ENCODE data around the gene GNG4.
"Not testable (repeated sequence)": the region's sequence is repeated elsewhere in the genome, so short reads cannot be mapped to it uniquely, and the experiment has no call there.

The GNG4 gene

GRCh38 chr1:235588916-235589515 is 60.6 kb downstream of the GNG4 start:
- H3K27me3 Mint-ChIP-seq, result peaks cover 67% of the 10 kb centered on the region
- H3K36me3 Mint-ChIP-seq, result peaks cover 16% of the 10 kb centered on the region
- no peak overlapping the region for H3K4me3 Mint-ChIP-seq
- H3K27ac Mint-ChIP-seq, result no peak overlapping the region
- no peak for ATAC-seq
- H3K9me3 Mint-ChIP-seq, result peaks cover 34% of the 10 kb centered on the region
- H3K4me1 Mint-ChIP-seq, result no peaks in the 10 kb centered on the region

GRCh38 chr1:235588156-235588555 is 61.4 kb downstream of the GNG4 start:
- Mint-ChIP-seq H3K4me3 (no peak overlapping the region), H3K36me3 (peaks cover 16% of the 10 kb centered on the region), H3K27me3 (peaks cover 59% of the 10 kb centered on the region), H3K9me3 (peaks cover 34% of the 10 kb centered on the region), H3K4me1 (no peaks in the 10 kb centered on the region), H3K27ac (no peak overlapping the region)
- ATAC-seq, result no peak

- Mint-ChIP-seq H3K4me1 (no peaks in the 10 kb centered on the region), H3K36me3 (peaks cover 16% of the 10 kb centered on the region), H3K27ac (no peak overlapping the region), H3K27me3 (peaks cover 47% of the 10 kb centered on the region), H3K4me3 (no peak overlapping the region), H3K9me3 (peaks cover 34% of the 10 kb centered on the region)
- ATAC-seq, result peak; percentile 10
Observed at GRCh38 chr1:235586992-235587391, 62.6 kb downstream of the GNG4 start.

- peaks cover 16% of the 10 kb centered on the region for H3K36me3 Mint-ChIP-seq
- no peak overlapping the region for H3K27ac Mint-ChIP-seq
- H3K4me3 Mint-ChIP-seq, result no peak overlapping the region
- ATAC-seq, result no peak
- H3K9me3 Mint-ChIP-seq, result peaks cover 36% of the 10 kb centered on the region
- peaks cover 41% of the 10 kb centered on the region for H3K27me3 Mint-ChIP-seq
- no peaks in the 10 kb centered on the region for H3K4me1 Mint-ChIP-seq
Observed at GRCh38 chr1:235586413-235586812, 63.2 kb downstream of the GNG4 start.

GRCh38 chr1:235584973-235585372 is 64.6 kb downstream of the GNG4 start:
- H3K4me1 Mint-ChIP-seq, result no peaks in the 10 kb centered on the region
- H3K27me3 Mint-ChIP-seq, result peaks cover 29% of the 10 kb centered on the region
- peaks cover 34% of the 10 kb centered on the region for H3K9me3 Mint-ChIP-seq
- no peak for ATAC-seq
- H3K4me3 Mint-ChIP-seq, result no peak overlapping the region
- no peak overlapping the region for H3K27ac Mint-ChIP-seq
- H3K36me3 Mint-ChIP-seq, result peaks cover 16% of the 10 kb centered on the region

- Mint-ChIP-seq H3K27me3 (peaks cover 29% of the 10 kb centered on the region), H3K9me3 (peaks cover 23% of the 10 kb centered on the region), H3K4me1 (no peaks in the 10 kb centered on the region), H3K4me3 (no peak overlapping the region), H3K36me3 (peaks cover 10% of the 10 kb centered on the region), H3K27ac (no peak overlapping the region)
- ATAC-seq, result no peak
Observed at GRCh38 chr1:235583511-235584001, 66.0 kb downstream of the GNG4 start.

- H3K27ac Mint-ChIP-seq, result no peak overlapping the region
- peaks cover 14% of the 10 kb centered on the region for H3K9me3 Mint-ChIP-seq
- H3K4me1 Mint-ChIP-seq, result no peaks in the 10 kb centered on the region
- no peak for ATAC-seq
- H3K36me3 Mint-ChIP-seq, result peaks cover 6% of the 10 kb centered on the region
- H3K4me3 Mint-ChIP-seq, result no peak overlapping the region
- peaks cover 35% of the 10 kb centered on the region for H3K27me3 Mint-ChIP-seq
Observed at GRCh38 chr1:235582130-235582529, 67.5 kb downstream of the GNG4 start.

GRCh38 chr1:235579891-235580290 is 69.7 kb downstream of the GNG4 start:
- Mint-ChIP-seq H3K27ac (no peak overlapping the region), H3K27me3 (peaks cover 17% of the 10 kb centered on the region), H3K9me3 (peaks cover 5% of the 10 kb centered on the region), H3K36me3 (no peaks in the 10 kb centered on the region), H3K4me3 (no peak overlapping the region), H3K4me1 (no peaks in the 10 kb centered on the region)
- no peak for ATAC-seq

- Mint-ChIP-seq H3K27me3 (peaks cover 15% of the 10 kb centered on the region), H3K9me3 (peaks cover 2% of the 10 kb centered on the region)
Observed at GRCh38 chr1:235575597-235575996, 74.0 kb downstream of the GNG4 start.

GRCh38 chr1:235573880-235574279 is 75.7 kb downstream of the GNG4 start:
- H3K4me3 Mint-ChIP-seq, result no peak overlapping the region
- no peak for ATAC-seq
- H3K36me3 Mint-ChIP-seq, result no peaks in the 10 kb centered on the region
- H3K27me3 Mint-ChIP-seq, result peaks cover 23% of the 10 kb centered on the region
- no peak overlapping the region for H3K27ac Mint-ChIP-seq
- no peaks in the 10 kb centered on the region for H3K4me1 Mint-ChIP-seq
- H3K9me3 Mint-ChIP-seq, result no peaks in the 10 kb centered on the region

More at GRCh38 chr1:235575597-235575996, 74.0 kb downstream of the GNG4 start:
- Mint-ChIP-seq H3K4me1 (no peaks in the 10 kb centered on the region), H3K27ac (no peak overlapping the region), H3K4me3 (no peak overlapping the region), H3K36me3 (no peaks in the 10 kb centered on the region)
- no peak for ATAC-seq

- not testable (repeated sequence) for H3K36me3 Mint-ChIP-seq, ATAC-seq, H3K9me3 Mint-ChIP-seq, H3K27ac Mint-ChIP-seq, H3K4me1 Mint-ChIP-seq, H3K4me3 Mint-ChIP-seq
- H3K27me3 Mint-ChIP-seq, result peaks cover 21% of the 10 kb centered on the region
Observed at GRCh38 chr1:235572971-235573370, 76.6 kb downstream of the GNG4 start.

- H3K4me1 Mint-ChIP-seq, result peaks cover 8% of the 10 kb centered on the region
- peaks cover 9% of the 10 kb centered on the region for H3K27me3 Mint-ChIP-seq
- H3K4me3 Mint-ChIP-seq, result no peak overlapping the region
- no peaks in the 10 kb centered on the region for H3K9me3 Mint-ChIP-seq
- no peak overlapping the region for H3K27ac Mint-ChIP-seq
- H3K36me3 Mint-ChIP-seq, result no peaks in the 10 kb centered on the region
- ATAC-seq, result no peak
Observed at GRCh38 chr1:235571482-235571881, 78.1 kb downstream of the GNG4 start.

- ATAC-seq, result no peak
- H3K4me1 Mint-ChIP-seq, result peaks cover 8% of the 10 kb centered on the region
- H3K36me3 Mint-ChIP-seq, result no peaks in the 10 kb centered on the region
- H3K27ac Mint-ChIP-seq, result no peak overlapping the region
- no peak overlapping the region for H3K4me3 Mint-ChIP-seq
- peaks cover 24% of the 10 kb centered on the region for H3K27me3 Mint-ChIP-seq
- no peaks in the 10 kb centered on the region for H3K9me3 Mint-ChIP-seq
Observed at GRCh38 chr1:235567812-235568503, 81.6 kb downstream of the GNG4 start.

GRCh38 chr1:235566084-235566483 is 83.5 kb downstream of the GNG4 start:
- H3K4me1 Mint-ChIP-seq, result peaks cover 8% of the 10 kb centered on the region
- H3K4me3 Mint-ChIP-seq, result no peak overlapping the region
- no peak for ATAC-seq
- H3K27me3 Mint-ChIP-seq, result peaks cover 24% of the 10 kb centered on the region
- no peaks in the 10 kb centered on the region for H3K9me3 Mint-ChIP-seq
- no peaks in the 10 kb centered on the region for H3K36me3 Mint-ChIP-seq
- H3K27ac Mint-ChIP-seq, result no peak overlapping the region

GRCh38 chr1:235563513-235564061 is 86.0 kb downstream of the GNG4 start:
- no peak for ATAC-seq
- H3K4me3 Mint-ChIP-seq, result no peak overlapping the region
- H3K36me3 Mint-ChIP-seq, result no peaks in the 10 kb centered on the region
- no peak overlapping the region for H3K27ac Mint-ChIP-seq
- peaks cover 8% of the 10 kb centered on the region for H3K4me1 Mint-ChIP-seq
- no peaks in the 10 kb centered on the region for H3K9me3 Mint-ChIP-seq
- peaks cover 14% of the 10 kb centered on the region for H3K27me3 Mint-ChIP-seq

GRCh38 chr1:235562589-235562988 is 87.0 kb downstream of the GNG4 start:
- ATAC-seq, result no peak
- Mint-ChIP-seq H3K27me3 (peaks cover 14% of the 10 kb centered on the region), H3K27ac (no peak overlapping the region), H3K9me3 (no peaks in the 10 kb centered on the region), H3K4me3 (no peak overlapping the region), H3K36me3 (no peaks in the 10 kb centered on the region), H3K4me1 (peaks cover 1% of the 10 kb centered on the region)
